Hepatocyte (in vitro differentiated cells): ENCODE data around the gene ADCY4. TPM values are rescaled to one million over a fixed set of nuclear protein-coding genes. Genes with fewer than 3 reads are reported as not detected.

ENCODE experiments used
- DNase-seq: peaks from one replicate; pipeline ENCODE4 v3.0.0-alpha.2; 2016; ENCODE audit warnings: low spot score
- H2AFZ ChIP-seq: fragments of 200-600 bp; sonication (generic); 2 replicates; pipeline ENCODE4 v1.6.0; 2016; ENCODE audit warnings: antibody characterized with exemption, mild to moderate bottlenecking
- H3K27ac ChIP-seq: fragments of 200-600 bp; sonication (generic); 2 replicates; pipeline ENCODE4 v1.5.1; 2016; ENCODE audit warnings: mild to moderate bottlenecking
- H3K27me3 ChIP-seq: fragments of 200-600 bp; sonication (generic); 2 replicates; pipeline ENCODE4 v1.6.1; 2016
- H3K36me3 ChIP-seq: fragments of 200-600 bp; sonication (generic); replicated peaks from 2 replicates; pipeline ENCODE4 v1.5.1; 2016; ENCODE audit warnings: low read depth; ENCODE audit not compliant: insufficient read depth
- H3K4me1 ChIP-seq: fragments of 200-600 bp; sonication (generic); 2 replicates; pipeline ENCODE4 v1.5.1; 2016; ENCODE audit warnings: mild to moderate bottlenecking, moderate library complexity; ENCODE audit not compliant: insufficient read depth
- H3K4me2 ChIP-seq: fragments of 200-600 bp; sonication (generic); 2 replicates; pipeline ENCODE4 v1.6.0; 2016
- H3K4me3 ChIP-seq: fragments of 200-600 bp; sonication (generic); 2 replicates; pipeline ENCODE4 v1.5.1; 2016; ENCODE audit warnings: mild to moderate bottlenecking
- H3K79me2 ChIP-seq: fragments of 200-600 bp; sonication (generic); 2 replicates; pipeline ENCODE4 v1.6.0; 2017; ENCODE audit warnings: mild to moderate bottlenecking
- H3K9me2 ChIP-seq: fragments of 200-600 bp; sonication (generic); replicated peaks from 2 replicates; pipeline ENCODE4 v1.6.0; 2017; ENCODE audit warnings: mild to moderate bottlenecking; ENCODE audit not compliant: insufficient read depth
- H3K9me3 ChIP-seq: fragments of 200-600 bp; sonication (generic); 2 replicates; pipeline ENCODE4 v1.5.1; 2016; ENCODE audit warnings: low read depth, mild to moderate bottlenecking
- H4K20me1 ChIP-seq: fragments of 200-600 bp; sonication (generic); 2 replicates; pipeline ENCODE4 v1.6.0; 2016; ENCODE audit warnings: mild to moderate bottlenecking; ENCODE audit not compliant: insufficient read depth, poor library complexity, severe bottlenecking
- CTCF ChIP-seq: fragments of 200-600 bp; sonication (generic); IDR thresholded peaks from 2 replicates; pipeline ENCODE4 v1.5.1; 2016; ENCODE audit warnings: antibody characterized with exemption, mild to moderate bottlenecking; ENCODE audit not compliant: poor library complexity
- EZH2 ChIP-seq: fragments of 200-600 bp; sonication (generic); IDR thresholded peaks from 2 replicates; pipeline ENCODE4 v1.6.1; 2016; ENCODE audit warnings: antibody characterized with exemption, mild to moderate bottlenecking, borderline replicate concordance
- EZH2phosphoT487 ChIP-seq: fragments of 200-600 bp; sonication (generic); IDR thresholded peaks from one replicate; pipeline ENCODE4 v1.6.1; 2018; ENCODE audit warnings: antibody characterized with exemption, mild to moderate bottlenecking, low read depth, moderate library complexity; ENCODE audit not compliant: unreplicated experiment, severe bottlenecking
- WGBS: methylation state at CpG from one replicate; pipeline ENCODE4 v1.1.6; 2016; ENCODE audit warnings: low lambda C conversion rate; ENCODE audit errors: missing lambda C conversion rate; 5-methylcytosine and 5-hydroxymethylcytosine counted together
- polyA plus RNA-seq: library from polyadenylated mRNA; unstranded; fragments of >200 nt; fragmentation: Nextera tagmentation; extraction: Ambion mirVana; gene quantifications from 2 replicates; pipeline ENCODE4 v1.2.1, GENCODE V29; 2016
- total RNA-seq: library from RNA; depleted of rRNA; stranded (reverse); fragments of >200 nt; gene quantifications from 2 replicates; pipeline ENCODE4 v1.2.3, GENCODE V29; 2014

ADCY4 gene
- total and polyA plus RNA-seq, 2 experiments from 2014 or later = 0.63 to 1.3 TPM

GRCh38 chr14:24369463-24369862 is 34.6 kb upstream of the ADCY4 start:
- H4K20me1 ChIP-seq = no peaks in the 10 kb centered on the region
- no peak overlapping the region for H3K4me3 ChIP-seq
- no peaks in the 10 kb centered on the region for H3K27me3 ChIP-seq
- peaks cover 7% of the 10 kb centered on the region for H3K4me1 ChIP-seq
- H3K4me2 ChIP-seq = peak overlapping the region; percentile 79
- no peak for TF ChIP-seq EZH2
- TF ChIP-seq EZH2phosphoT487 = no peak
- TF ChIP-seq CTCF = no peak
- peak overlapping the region; percentile 98 for H3K27ac ChIP-seq
- H3K36me3 ChIP-seq = no peaks in the 10 kb centered on the region
- no peak overlapping the region for H2AFZ ChIP-seq
- H3K9me2 ChIP-seq = no peaks in the 10 kb centered on the region
- no peaks in the 10 kb centered on the region for H3K9me3 ChIP-seq
- H3K79me2 ChIP-seq = peaks cover 7% of the 10 kb centered on the region
- 97% methylated on average over 6 of the region's 20 CpGs for WGBS
- DNase-seq = no peak

GRCh38 chr14:24368562-24369252 is 33.8 kb upstream of the ADCY4 start:
- H3K9me2 ChIP-seq = no peaks in the 10 kb centered on the region
- H3K79me2 ChIP-seq = peaks cover 7% of the 10 kb centered on the region
- TF ChIP-seq CTCF (peak; percentile 24), EZH2 (no peak)
- H3K4me2 ChIP-seq = peak overlapping the region; percentile 79
- peaks cover 7% of the 10 kb centered on the region for H3K4me1 ChIP-seq
- no peaks in the 10 kb centered on the region for H3K9me3 ChIP-seq
- H2AFZ ChIP-seq = peak overlapping the region; percentile 70
- no peaks in the 10 kb centered on the region for H3K36me3 ChIP-seq
- peak overlapping the region; percentile 98 for H3K27ac ChIP-seq
- peak; percentile 90 for DNase-seq
- 8% methylated on average over 13 of the region's 52 CpGs for WGBS
- no peaks in the 10 kb centered on the region for H3K27me3 ChIP-seq
- H4K20me1 ChIP-seq = no peaks in the 10 kb centered on the region
- H3K4me3 ChIP-seq = peak overlapping the region; percentile 86

GRCh38 chr14:24368212-24368561 is 33.3 kb upstream of the ADCY4 start:
- Histone ChIP-seq H3K27me3 (no peaks in the 10 kb centered on the region), H3K27ac (peak overlapping the region; percentile 98), H3K9me2 (no peaks in the 10 kb centered on the region), H4K20me1 (no peaks in the 10 kb centered on the region), H3K4me2 (peak overlapping the region; percentile 79), H3K36me3 (no peaks in the 10 kb centered on the region), H3K9me3 (no peaks in the 10 kb centered on the region), H2AFZ (peak overlapping the region; percentile 70), H3K4me1 (peaks cover 7% of the 10 kb centered on the region), H3K79me2 (peaks cover 7% of the 10 kb centered on the region), H3K4me3 (peak overlapping the region; percentile 86)
- TF ChIP-seq EZH2phosphoT487 = no peak
- no peak for TF ChIP-seq EZH2
- TF ChIP-seq CTCF = no peak
- WGBS = no CpG with 5 or more reads among the region's 15 CpGs
- DNase-seq = peak; percentile 40
